H1 (cell line): ENCODE data around the gene MFSD2A. TPM values are rescaled to one million over a fixed set of nuclear protein-coding genes. Genes with fewer than 3 reads are reported as not detected.

Experiments
- CTCF ChIA-PET: fragments of 300-600 bp; sonication (Branson Sonifier 250); formaldehyde crosslinking; loops from one replicate; lab custom pipeline; 2021; ENCODE audit not compliant: partially characterized antibody; lab: Charles Lee
- POLR2A ChIA-PET: fragments of 300-600 bp; sonication (Branson Sonifier 250); formaldehyde crosslinking; loops from one replicate; lab custom pipeline; 2021; ENCODE audit warnings: inconsistent platforms; ENCODE audit not compliant: partially characterized antibody; lab: Charles Lee
- DNase-seq, 2 experiments: peaks; one replicate each; pipeline versions ENCODE4 v3.0.0 to v3.0.0-alpha.2; 2010 to 2022; ENCODE audit warnings: low spot score in 2 of 2, low read depth in 1 of 2, mixed read lengths in 1 of 2
- FAIRE-seq: peaks from 2 replicates; lab custom pipeline; 2011; peaks lifted over from hg19 to GRCh38; lab: Jason Lieb, UNC
- H2AFZ ChIP-seq: 2 replicates; pipeline ENCODE4 v1.8.1; 2012; ENCODE audit warnings: low read length, inconsistent platforms
- H2AK5ac ChIP-seq: 2 replicates; pipeline ENCODE4 v1.6.1; 2013; ENCODE audit warnings: low read depth, low read length
- H2BK120ac ChIP-seq: replicated peaks from 2 replicates; pipeline ENCODE3; 2013; ENCODE audit warnings: low read depth, low read length, inconsistent platforms
- H2BK12ac ChIP-seq: 2 replicates; pipeline ENCODE4 v1.6.1; 2013; ENCODE audit warnings: low read depth, low read length
- H2BK15ac ChIP-seq: 2 replicates; pipeline ENCODE4 v1.6.1; 2013; ENCODE audit warnings: low read length
- H2BK20ac ChIP-seq: 2 replicates; pipeline ENCODE4 v1.6.1; 2013; ENCODE audit warnings: low read length
- H2BK5ac ChIP-seq: 2 replicates; pipeline ENCODE4 v1.6.1; 2013; ENCODE audit warnings: low read depth, low read length
- H3K14ac ChIP-seq: 2 replicates; pipeline ENCODE4 v1.6.1; 2013; ENCODE audit warnings: inconsistent platforms; ENCODE audit not compliant: insufficient read length
- H3K18ac ChIP-seq: 2 replicates; pipeline ENCODE4 v1.6.1; 2013; ENCODE audit warnings: low read length; ENCODE audit errors: extremely low read depth
- H3K23ac ChIP-seq: 2 replicates; pipeline ENCODE4 v1.6.1; 2013; ENCODE audit warnings: inconsistent platforms; ENCODE audit not compliant: insufficient read length
- H3K23me2 ChIP-seq: 2 replicates; pipeline ENCODE4 v1.6.1; 2013; ENCODE audit warnings: low read depth, low read length
- H3K27ac ChIP-seq: 2 replicates; pipeline ENCODE4 v1.6.1; 2011; ENCODE audit warnings: low read depth, low read length, inconsistent platforms
- H3K27me3 ChIP-seq, 4 experiments: replicated peaks in 1 of 4; 1 replicate in 1 of 4; 2 replicates in 3 of 4; pipeline versions ENCODE4 v1.6.1 to v1.8.1; 2011 to 2013; ENCODE audit warnings: low read length in 3 of 4, mild to moderate bottlenecking in 3 of 4, inconsistent platforms in 2 of 4, mixed read lengths in 2 of 4, moderate library complexity in 1 of 4; ENCODE audit not compliant: control insufficient read depth in 3 of 4, insufficient read depth in 3 of 4; ENCODE audit errors: extremely low read depth in 1 of 4
- H3K36me3 ChIP-seq, 4 experiments: 2 replicates each; pipeline versions ENCODE4 v1.6.1 to v1.8.1; 2011 to 2013; ENCODE audit warnings: mild to moderate bottlenecking in 4 of 4, low read length in 3 of 4, moderate library complexity in 2 of 4, control low read depth in 1 of 4, inconsistent platforms in 1 of 4; ENCODE audit not compliant: insufficient read depth in 4 of 4, control insufficient read depth in 2 of 4
- H3K4ac ChIP-seq: replicated peaks from 2 replicates; pipeline ENCODE3; 2013; ENCODE audit warnings: low read length, low read depth, mixed read lengths, inconsistent platforms; ENCODE audit not compliant: insufficient read length
- H3K4me1 ChIP-seq, 4 experiments: replicated peaks in 1 of 4; 1 replicate in 1 of 4; 2 replicates in 3 of 4; pipeline versions ENCODE4 v1.6.1 to v1.8.1; 2011 to 2013; ENCODE audit warnings: low read length in 3 of 4, inconsistent platforms in 2 of 4, mixed read lengths in 1 of 4; ENCODE audit not compliant: insufficient read depth in 4 of 4, control insufficient read depth in 3 of 4
- H3K4me2 ChIP-seq, 2 experiments: 2 replicates each; pipeline versions ENCODE4 v1.6.1 to v1.8.1; 2011 to 2013; ENCODE audit warnings: low read depth in 2 of 2, low read length in 2 of 2, control low read depth in 1 of 2, inconsistent platforms in 1 of 2, mild to moderate bottlenecking in 1 of 2; ENCODE audit not compliant: insufficient read depth in 1 of 2
- H3K4me3 ChIP-seq, 4 experiments: fragments of 200-600, 300-600 bp in 1 of 4; sonication (generic), shearing (Covaris generic), sonication (Bioruptor Twin) in 1 of 4; 2 replicates each; pipeline versions ENCODE4 v1.5.1 to v1.8.1; 2011 to 2016; ENCODE audit warnings: low read length in 4 of 4, low read depth in 3 of 4, control low read depth in 2 of 4, inconsistent platforms in 2 of 4, mild to moderate bottlenecking in 2 of 4, mixed read lengths in 1 of 4, moderate library complexity in 1 of 4; ENCODE audit not compliant: insufficient read depth in 2 of 4; ENCODE audit errors: extremely low read depth in 1 of 4
- H3K56ac ChIP-seq: replicated peaks from 2 replicates; pipeline ENCODE3; 2013; ENCODE audit warnings: low read depth, mild to moderate bottlenecking, mixed read lengths, low read length, inconsistent platforms; ENCODE audit not compliant: insufficient read length
- H3K79me1 ChIP-seq: 2 replicates; pipeline ENCODE4 v1.6.1; 2013; ENCODE audit warnings: low read depth, low read length, control low read depth
- H3K79me2 ChIP-seq, 2 experiments: 2 replicates each; pipeline versions ENCODE4 v1.6.1 to v1.8.1; 2012 to 2013; ENCODE audit warnings: low read length in 2 of 2, mild to moderate bottlenecking in 2 of 2, inconsistent platforms in 1 of 2; ENCODE audit not compliant: insufficient read depth in 2 of 2, control insufficient read depth in 1 of 2
- H3K9ac ChIP-seq, 4 experiments: replicated peaks in 1 of 4; 1 replicate in 1 of 4; 2 replicates in 3 of 4; pipeline versions ENCODE4 v1.6.1 to v1.8.1; 2011 to 2013; ENCODE audit warnings: low read depth in 3 of 4, low read length in 3 of 4, control low read depth in 2 of 4, mild to moderate bottlenecking in 2 of 4, moderate library complexity in 2 of 4, inconsistent platforms in 1 of 4; ENCODE audit errors: extremely low read depth in 1 of 4
- H3K9me3 ChIP-seq, 2 experiments: 2 replicates each; pipeline versions ENCODE4 v1.6.1 to v1.8.1; 2012 to 2013; ENCODE audit warnings: mild to moderate bottlenecking in 2 of 2, moderate library complexity in 2 of 2, control low read depth in 1 of 2, inconsistent platforms in 1 of 2, low read depth in 1 of 2, low read length in 1 of 2, mixed read lengths in 1 of 2; ENCODE audit not compliant: insufficient read depth in 2 of 2
- H4K20me1 ChIP-seq, 2 experiments: replicated peaks in 1 of 2; 2 replicates each; pipeline versions ENCODE3 to v1.8.1; 2011 to 2013; ENCODE audit warnings: inconsistent platforms in 2 of 2, low read length in 2 of 2, mild to moderate bottlenecking in 1 of 2; ENCODE audit not compliant: insufficient read depth in 2 of 2, control insufficient read depth in 1 of 2
- H4K5ac ChIP-seq: 2 replicates; pipeline ENCODE4 v1.6.1; 2013; ENCODE audit warnings: low read length, low read depth, mixed read lengths, inconsistent platforms; ENCODE audit not compliant: insufficient read length
- H4K8ac ChIP-seq: 2 replicates; pipeline ENCODE4 v1.8.0; 2013; ENCODE audit warnings: mild to moderate bottlenecking, moderate library complexity, low read length, inconsistent platforms; ENCODE audit not compliant: insufficient read depth; ENCODE audit errors: extremely low read depth
- H4K91ac ChIP-seq: replicated peaks from 2 replicates; pipeline ENCODE3; 2013; ENCODE audit warnings: low read length, mixed read lengths, inconsistent platforms; ENCODE audit not compliant: insufficient read length
- BRCA1 ChIP-seq: IDR thresholded peaks from 2 replicates; pipeline ENCODE4 v1.6.1; 2012; ENCODE audit warnings: low read depth, low read length, improper control_type of control experiment
- CHD1 ChIP-seq: IDR thresholded peaks from 2 replicates; pipeline ENCODE4 v1.6.1; 2012; ENCODE audit warnings: low read depth, low read length, improper control_type of control experiment
- CTCF ChIP-seq, 3 experiments: IDR thresholded peaks; 1 replicate in 2 of 3; 2 replicates in 1 of 3; pipeline versions ENCODE4 v1.5.1 to v1.6.1; 2011; ENCODE audit warnings: low read length in 3 of 3, mild to moderate bottlenecking in 3 of 3, inconsistent platforms in 2 of 3, low read depth in 1 of 3, moderate library complexity in 1 of 3; ENCODE audit not compliant: insufficient read depth in 1 of 3; ENCODE audit errors: control extremely low read depth in 1 of 3
- NANOG ChIP-seq: IDR thresholded peaks from 2 replicates; pipeline ENCODE4 v1.6.1; 2011; ENCODE audit warnings: low read length, low read depth, mild to moderate bottlenecking, inconsistent platforms; ENCODE audit not compliant: insufficient read depth, poor library complexity, severe bottlenecking
- NRF1 ChIP-seq: IDR thresholded peaks from 2 replicates; pipeline ENCODE4 v1.6.1; 2011; ENCODE audit warnings: mild to moderate bottlenecking, low read depth, low read length, improper control_type of control experiment
- SAP30 ChIP-seq: fragments of 300-600 bp; sonication (generic); IDR thresholded peaks from 2 replicates; pipeline ENCODE4 v1.7.1; 2012; ENCODE audit warnings: low read length, moderate library complexity, mild to moderate bottlenecking, inconsistent platforms; ENCODE audit not compliant: insufficient read depth, insufficient replicate concordance
- SP4 ChIP-seq: IDR thresholded peaks from 2 replicates; pipeline ENCODE4 v1.6.1; 2012; ENCODE audit warnings: low read length, inconsistent platforms
- SRF ChIP-seq: IDR thresholded peaks from 2 replicates; pipeline ENCODE4 v1.6.1; 2011; ENCODE audit warnings: mild to moderate bottlenecking, low read depth, low read length, moderate library complexity
- TBP ChIP-seq: IDR thresholded peaks from 2 replicates; pipeline ENCODE4 v1.6.1; 2011; ENCODE audit warnings: low read depth, low read length, improper control_type of control experiment
- YY1 ChIP-seq: IDR thresholded peaks from 2 replicates; pipeline ENCODE4 v1.6.1; 2011; ENCODE audit warnings: low read depth, mild to moderate bottlenecking, low read length
- WGBS, 2 experiments: shearing (Covaris generic) in 1 of 2; methylation state at CpG; one replicate each; pipeline versions ENCODE4 v1.1.6 to v1.1.7; 2013 to 2015; ENCODE audit warnings: low lambda C conversion rate in 2 of 2, mixed read lengths in 2 of 2, inconsistent platforms in 1 of 2, low coverage in 1 of 2, missing lambda C conversion rate in 1 of 2; ENCODE audit not compliant: insufficient replicate concordance in 2 of 2, insufficient coverage in 1 of 2, insufficient read length in 1 of 2; ENCODE audit errors: extremely low coverage in 1 of 2, missing lambda C conversion rate in 1 of 2; 5-methylcytosine and 5-hydroxymethylcytosine counted together
- polyA plus RNA-seq, 7 experiments: library from polyadenylated mRNA; depleted of rRNA in 3 of 7; stranded (reverse) in 5 of 7; unstranded in 2 of 7; fragments of >200 nt in 5 of 7; fragments of 200-250 nt in 2 of 7; gene quantifications; 1 replicate in 5 of 7; 2 replicates in 1 of 7; 4 replicates in 1 of 7; pipeline versions ENCODE4 v1.2.1 to v1.2.3, GENCODE V29; 2011 to 2013; ENCODE audit warnings: missing spikeins in 2 of 7, mixed read lengths in 2 of 7
- total RNA-seq: library from RNA; stranded (reverse); fragmentation: NEBNext Ultra II Directional; extraction: Animal tissue kit (Norgen Biotek cat#: 25700); gene quantifications from 2 replicates; pipeline ENCODE4 v1.2.1, GENCODE V29; 2021
- TF ChIP-seq, protein P1 (sequence below): IDR thresholded peaks from 2 replicates; pipeline ENCODE4 v1.6.1; 2012; ENCODE audit warnings: inconsistent platforms

The MFSD2A gene
- total and polyA plus RNA-seq, 2 of the 8 experiments (the other 6 are each of a cell fraction or from before 2014, with no cell fraction given): 18.3 to 25.9 TPM

GRCh38 chr1:40014253-40014706 lies 59.3 kb downstream of the MFSD2A start:
- Histone ChIP-seq H3K36me3 (no peaks in the 10 kb centered on the region), H2BK12ac (no peak overlapping the region), H3K27me3 (no peaks in the 10 kb centered on the region), H3K79me1 (no peaks in the 10 kb centered on the region), H4K20me1 (no peaks in the 10 kb centered on the region), H2BK120ac (no peak overlapping the region), H3K56ac (no peak overlapping the region), H2BK5ac (no peak overlapping the region), H3K23me2 (no peaks in the 10 kb centered on the region), H4K8ac (no peak overlapping the region), H3K18ac (no peak overlapping the region), H3K4me1 (no peaks in the 10 kb centered on the region), H3K23ac (no peak overlapping the region), H2AFZ (no peak overlapping the region), H3K4me2 (no peak overlapping the region), H3K27ac (no peak overlapping the region), H3K14ac (no peak overlapping the region), H2BK15ac (no peak overlapping the region), H3K4me3 (no peak overlapping the region), H4K5ac (no peak overlapping the region), H4K91ac (no peak overlapping the region), H3K9me3 (0 out of 4 replicates have a peak, but pooled peaks cover 0 to 4% of the 10 kb centered on the region in 2 experiments), H3K4ac (no peak overlapping the region), H2AK5ac (no peak overlapping the region), H3K9ac (no peak overlapping the region), H2BK20ac (no peak overlapping the region), H3K79me2 (no peaks in the 10 kb centered on the region)
- ChIA-PET POLR2A (interaction anchor here (0.8 kb wide), 1 partner anchor 59 kb away, joined by 3 read pairs; no protein-coding TSS in a partner anchor), CTCF (interaction anchor here (0.8 to 1.6 kb wide), 3 partner anchors 95 to 342 kb away, joined by 4 to 5 read pairs (median 5); partner anchors contain the start of gene NT5C1A)
- WGBS, 2 experiments: 97% methylated on average over 3 of the region's 3 CpGs; no CpG with 5 or more reads in 1 of the 2 experiments
- DNase-seq: no peak
- FAIRE-seq: no peak
- TF ChIP-seq YY1: no peak
- TF ChIP-seq SRF: no peak
- TF ChIP-seq SAP30: no peak
- TF ChIP-seq, protein P1, sequence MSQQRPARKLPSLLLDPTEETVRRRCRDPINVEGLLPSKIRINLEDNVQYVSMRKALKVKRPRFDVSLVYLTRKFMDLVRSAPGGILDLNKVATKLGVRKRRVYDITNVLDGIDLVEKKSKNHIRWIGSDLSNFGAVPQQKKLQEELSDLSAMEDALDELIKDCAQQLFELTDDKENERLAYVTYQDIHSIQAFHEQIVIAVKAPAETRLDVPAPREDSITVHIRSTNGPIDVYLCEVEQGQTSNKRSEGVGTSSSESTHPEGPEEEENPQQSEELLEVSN: no peak
- no peak for TF ChIP-seq SP4
- TF ChIP-seq NRF1: no peak
- TF ChIP-seq CTCF (IDR thresholded peaks at IDR 0.05; ENCODE audit: control extremely low read depth in 1 of 3, insufficient read depth in 1 of 3, low read depth in 1 of 3, low read length in 3 of 3): no peak
- no peak for TF ChIP-seq NANOG
- TF ChIP-seq CHD1: no peak
- TF ChIP-seq BRCA1: no peak
- no peak for TF ChIP-seq TBP
